WTC11 (cell line): ENCODE measurements around the gene PGAP2.

ENCODE experiments used
- JUN ChIP-seq: sonication (generic); formaldehyde crosslinking; IDR thresholded peaks from 2 replicates; pipeline ENCODE4 v1.8.0; 2023; ENCODE audit warnings: mild to moderate bottlenecking, missing genetic modification reagents
- MLX ChIP-seq: sonication (generic); formaldehyde crosslinking; IDR thresholded peaks from 2 replicates; pipeline ENCODE4 v1.8.1; 2023; ENCODE audit warnings: mild to moderate bottlenecking, missing genetic modification reagents, moderate library complexity
- TEAD4 ChIP-seq: sonication (generic); formaldehyde crosslinking; IDR thresholded peaks from 2 replicates; pipeline ENCODE4 v1.8.0; 2022; ENCODE audit warnings: mild to moderate bottlenecking, missing genetic modification reagents
- USF2 ChIP-seq: sonication (generic); formaldehyde crosslinking; IDR thresholded peaks from 2 replicates; pipeline ENCODE4 v1.8.1; 2023; ENCODE audit warnings: mild to moderate bottlenecking, missing genetic modification reagents, moderate library complexity
- ZNF121 ChIP-seq: sonication (generic); formaldehyde crosslinking; IDR thresholded peaks from 2 replicates; pipeline ENCODE4 v1.8.0; 2023; ENCODE audit warnings: missing genetic modification reagents
- TF ChIP-seq, protein P1 (sequence below): fragments of 200-600 bp; IDR thresholded peaks from 2 replicates; pipeline ENCODE4 v1.8.0; 2022; ENCODE audit warnings: antibody characterized with exemption
- TF ChIP-seq, protein P2 (sequence below): sonication (generic); formaldehyde crosslinking; IDR thresholded peaks from 2 replicates; pipeline ENCODE4 v1.8.1; 2022; ENCODE audit warnings: low read depth, missing genetic modification reagents, borderline replicate concordance

DNA sequence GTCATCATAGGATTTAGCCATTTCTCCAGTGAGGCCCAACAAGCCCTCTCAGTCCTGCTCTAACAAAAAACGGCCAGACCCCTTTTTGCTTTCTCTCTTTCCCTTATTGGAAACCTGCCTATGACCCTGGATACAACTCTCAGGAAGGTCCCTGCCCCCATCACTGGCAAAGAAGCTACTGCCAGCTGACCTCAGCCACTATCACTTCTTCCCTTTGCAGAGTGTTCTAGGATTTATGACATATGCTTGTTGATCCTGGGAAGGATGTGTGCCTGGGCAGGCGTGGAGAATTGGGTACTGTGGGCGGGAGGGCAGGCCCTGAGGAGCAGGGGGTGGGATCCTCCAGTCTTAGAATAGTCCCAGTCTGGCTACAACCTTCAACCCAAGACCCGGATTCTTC, 7.5 kb downstream of the PGAP2 start:
- TF ChIP-seq USF2 (no peak), MLX (CRISPR knock-in tag) (no peak), ZNF121 (CRISPR knock-in tag) (no peak), TEAD4 (CRISPR knock-in tag) (no peak), JUN (no peak)
- TF ChIP-seq, protein P1, sequence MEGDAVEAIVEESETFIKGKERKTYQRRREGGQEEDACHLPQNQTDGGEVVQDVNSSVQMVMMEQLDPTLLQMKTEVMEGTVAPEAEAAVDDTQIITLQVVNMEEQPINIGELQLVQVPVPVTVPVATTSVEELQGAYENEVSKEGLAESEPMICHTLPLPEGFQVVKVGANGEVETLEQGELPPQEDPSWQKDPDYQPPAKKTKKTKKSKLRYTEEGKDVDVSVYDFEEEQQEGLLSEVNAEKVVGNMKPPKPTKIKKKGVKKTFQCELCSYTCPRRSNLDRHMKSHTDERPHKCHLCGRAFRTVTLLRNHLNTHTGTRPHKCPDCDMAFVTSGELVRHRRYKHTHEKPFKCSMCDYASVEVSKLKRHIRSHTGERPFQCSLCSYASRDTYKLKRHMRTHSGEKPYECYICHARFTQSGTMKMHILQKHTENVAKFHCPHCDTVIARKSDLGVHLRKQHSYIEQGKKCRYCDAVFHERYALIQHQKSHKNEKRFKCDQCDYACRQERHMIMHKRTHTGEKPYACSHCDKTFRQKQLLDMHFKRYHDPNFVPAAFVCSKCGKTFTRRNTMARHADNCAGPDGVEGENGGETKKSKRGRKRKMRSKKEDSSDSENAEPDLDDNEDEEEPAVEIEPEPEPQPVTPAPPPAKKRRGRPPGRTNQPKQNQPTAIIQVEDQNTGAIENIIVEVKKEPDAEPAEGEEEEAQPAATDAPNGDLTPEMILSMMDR: no peak
- TF ChIP-seq, protein P2, sequence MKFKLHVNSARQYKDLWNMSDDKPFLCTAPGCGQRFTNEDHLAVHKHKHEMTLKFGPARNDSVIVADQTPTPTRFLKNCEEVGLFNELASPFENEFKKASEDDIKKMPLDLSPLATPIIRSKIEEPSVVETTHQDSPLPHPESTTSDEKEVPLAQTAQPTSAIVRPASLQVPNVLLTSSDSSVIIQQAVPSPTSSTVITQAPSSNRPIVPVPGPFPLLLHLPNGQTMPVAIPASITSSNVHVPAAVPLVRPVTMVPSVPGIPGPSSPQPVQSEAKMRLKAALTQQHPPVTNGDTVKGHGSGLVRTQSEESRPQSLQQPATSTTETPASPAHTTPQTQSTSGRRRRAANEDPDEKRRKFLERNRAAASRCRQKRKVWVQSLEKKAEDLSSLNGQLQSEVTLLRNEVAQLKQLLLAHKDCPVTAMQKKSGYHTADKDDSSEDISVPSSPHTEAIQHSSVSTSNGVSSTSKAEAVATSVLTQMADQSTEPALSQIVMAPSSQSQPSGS (CRISPR knock-in tag): no peak
